GM15510 (cell line): ENCODE results near the gene PCDH1.

Source experiments
- POLR2A ChIP-seq: IDR thresholded peaks from 3 replicates; pipeline ENCODE4 v1.6.1; 2011; ENCODE audit warnings: borderline replicate concordance; ENCODE audit not compliant: insufficient read length; ENCODE audit errors: extremely low read depth

The PCDH1 gene

GRCh38 chr5:141878186-141878710, at the start of gene PCDH1:
Gene PCDH1 (minus strand): TSS chr5:141878410. CDS start chr5:141878262, 148 bp downstream.
- TF ChIP-seq POLR2A, result no peak

DNA sequence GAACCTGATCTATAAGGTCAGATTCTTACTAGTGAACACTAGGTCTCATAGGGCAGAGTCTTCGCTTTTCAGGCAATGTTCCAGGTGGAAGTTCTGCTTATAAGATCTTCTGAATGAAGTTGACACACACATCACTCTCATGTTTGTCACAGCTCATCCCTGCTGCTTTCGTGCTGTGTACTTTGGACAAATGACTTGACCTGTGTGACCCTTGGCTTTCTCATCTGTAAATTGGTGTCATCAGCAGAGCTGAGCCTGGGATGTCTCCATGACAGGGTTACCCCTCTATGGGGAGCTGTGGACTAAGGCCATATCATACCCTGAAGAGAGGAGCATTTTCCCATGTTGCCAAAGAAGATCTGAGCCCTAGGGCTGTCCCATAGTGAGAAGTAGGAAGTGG, 48.2 kb upstream of the PCDH1 start:
- TF ChIP-seq POLR2A, result no peak

DNA sequence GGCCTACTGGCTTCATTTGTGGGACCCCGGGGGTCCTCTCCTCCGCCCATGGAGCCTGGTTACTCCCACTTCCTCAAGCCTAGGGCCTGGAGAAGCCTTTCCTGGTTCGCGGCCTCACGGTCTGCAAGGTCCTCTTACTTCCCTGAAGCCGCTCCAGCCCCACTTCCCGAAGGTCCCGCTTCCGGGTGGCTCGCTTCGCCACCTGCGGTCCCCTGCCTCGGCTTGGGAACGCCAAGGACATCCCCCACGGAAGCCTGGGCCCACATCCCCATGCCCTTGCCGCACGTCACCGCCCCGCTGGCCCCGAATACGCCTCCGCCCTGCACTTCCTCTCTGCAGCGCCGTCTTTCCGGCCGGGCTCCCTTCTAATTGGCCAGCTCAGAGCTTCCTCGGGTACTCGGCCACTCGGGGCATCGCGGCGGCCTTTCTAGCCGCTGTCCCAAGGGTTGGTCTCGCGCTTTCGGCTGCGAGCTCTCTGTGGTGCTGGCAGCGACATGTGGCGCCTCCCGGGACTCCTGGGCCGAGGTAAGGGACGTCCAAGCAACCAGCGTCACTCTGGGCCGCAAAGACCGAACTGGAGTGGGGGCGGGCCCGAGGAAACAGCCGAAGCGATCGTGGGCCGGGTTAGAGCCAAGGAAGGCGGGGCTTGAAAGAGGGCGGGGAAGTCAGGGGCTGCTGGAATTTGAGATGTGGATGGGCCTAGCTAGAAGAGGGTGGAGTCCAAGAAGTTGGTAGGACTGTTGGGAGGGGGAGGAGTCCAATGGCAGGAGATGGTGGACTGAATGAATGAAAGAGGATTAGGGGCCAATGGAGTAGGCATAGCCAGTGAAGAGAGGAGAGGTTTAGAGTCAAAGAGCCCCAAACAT, 45.5 kb upstream of the PCDH1 start, which contains the start of gene DELE1:
Gene DELE1 (plus strand): TSS at position 424 of the 866 bp plus-strand sequence. CDS start 71 bp downstream, at position 495.
- TF ChIP-seq POLR2A, result peak; percentile 83

GRCh38 chr5:141920771-141921170, 42.6 kb upstream of the PCDH1 start:
- no peak for TF ChIP-seq POLR2A

GRCh38 chr5:141919218-141920119, 41.3 kb upstream of the PCDH1 start:
- TF ChIP-seq POLR2A, result no peak

GRCh38 chr5:141917760-141918159, 39.5 kb upstream of the PCDH1 start:
- TF ChIP-seq POLR2A, result no peak

DNA sequence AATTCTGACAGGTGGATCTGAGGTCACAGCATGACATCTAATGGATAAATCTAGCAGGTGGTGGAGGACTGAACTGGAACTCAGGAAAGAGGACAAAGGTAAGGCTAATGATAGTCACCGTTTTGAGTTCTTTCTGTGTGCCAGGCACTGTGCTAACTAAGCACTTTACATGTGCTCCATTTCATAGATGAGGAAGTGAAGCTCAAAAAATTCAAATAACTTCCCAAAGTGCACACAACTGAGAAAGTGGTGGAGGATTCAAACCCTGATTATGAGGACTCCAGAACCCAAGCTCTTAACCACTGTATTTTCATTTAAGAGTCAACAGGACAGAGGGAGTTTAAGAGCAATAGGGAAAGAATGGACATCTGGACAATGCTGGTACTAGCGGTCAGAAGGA, 38.3 kb upstream of the PCDH1 start:
- TF ChIP-seq POLR2A, result no peak

DNA sequence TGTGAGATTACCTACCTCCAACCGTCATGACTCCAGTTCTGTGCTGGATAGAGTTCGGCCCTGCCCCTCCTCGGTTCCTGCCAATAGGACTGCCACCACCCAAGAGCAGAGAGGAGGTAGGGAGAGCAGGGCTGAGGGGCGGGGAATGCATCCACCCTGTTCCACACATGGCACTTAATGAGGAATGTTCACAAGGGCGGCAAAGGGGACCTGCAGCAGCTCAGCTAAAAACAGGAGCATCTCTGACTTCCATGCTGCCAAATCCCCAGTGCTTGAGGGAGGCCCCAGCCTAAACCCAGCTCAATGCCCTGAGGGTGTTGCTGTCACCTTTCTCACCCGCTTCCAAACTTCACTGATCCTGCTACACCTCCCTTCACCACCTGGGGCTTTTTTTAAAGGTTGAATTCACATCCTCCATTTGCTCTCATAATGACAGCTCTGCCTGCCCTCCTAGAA, 37.7 kb upstream of the PCDH1 start:
- no peak for TF ChIP-seq POLR2A

DNA sequence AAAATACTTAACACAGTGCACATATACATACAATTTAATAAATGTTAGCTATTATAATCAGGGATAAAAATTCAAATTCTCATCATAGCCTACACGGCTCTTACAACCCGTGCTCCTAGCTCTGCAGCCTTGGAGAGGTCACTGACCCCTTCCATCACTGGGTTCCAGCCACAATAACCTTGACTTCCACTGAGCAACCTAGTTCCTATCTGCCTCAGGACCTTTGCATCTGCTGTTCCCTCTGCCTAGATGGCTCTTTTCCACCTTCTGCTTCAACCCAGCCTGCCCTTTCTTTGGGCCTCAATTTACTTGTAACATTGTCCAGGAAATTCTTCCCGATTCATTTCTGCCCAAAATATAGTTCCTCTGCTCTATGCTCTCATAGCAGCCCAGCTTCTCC, 36.6 kb upstream of the PCDH1 start:
- TF ChIP-seq POLR2A, result no peak

DNA sequence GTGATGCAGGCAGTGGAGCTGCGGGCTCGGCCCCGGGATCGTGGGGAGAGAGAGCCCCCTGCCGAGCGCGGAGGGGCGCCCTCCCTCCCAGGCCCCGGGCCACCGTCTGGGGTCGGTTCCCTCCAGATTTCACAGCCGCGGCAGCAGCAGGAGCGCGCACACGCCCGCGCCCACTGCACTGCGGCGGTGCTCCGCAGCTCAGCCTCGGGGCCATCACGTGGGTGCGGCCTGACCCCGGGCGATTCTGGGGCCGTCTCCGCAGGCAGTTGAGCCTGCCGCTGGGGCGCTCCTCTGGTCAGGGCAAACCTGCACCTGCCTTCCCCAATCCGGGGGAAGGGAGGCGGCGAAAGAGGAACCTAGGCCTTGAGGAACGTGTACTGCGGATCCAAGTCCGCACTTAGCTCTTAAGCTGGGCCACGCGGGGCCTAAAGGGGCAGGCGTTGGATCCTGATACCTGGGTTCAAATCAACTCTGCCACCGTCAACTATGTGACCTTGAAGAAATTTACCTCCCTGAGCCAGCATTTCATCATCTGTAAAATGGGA, 36.1 kb upstream of the PCDH1 start:
- no peak for TF ChIP-seq POLR2A

GRCh38 chr5:141913560-141914198, 35.5 kb upstream of the PCDH1 start:
- no peak for TF ChIP-seq POLR2A

GRCh38 chr5:141910271-141910673, 32.1 kb upstream of the PCDH1 start:
- TF ChIP-seq POLR2A, result no peak

DNA sequence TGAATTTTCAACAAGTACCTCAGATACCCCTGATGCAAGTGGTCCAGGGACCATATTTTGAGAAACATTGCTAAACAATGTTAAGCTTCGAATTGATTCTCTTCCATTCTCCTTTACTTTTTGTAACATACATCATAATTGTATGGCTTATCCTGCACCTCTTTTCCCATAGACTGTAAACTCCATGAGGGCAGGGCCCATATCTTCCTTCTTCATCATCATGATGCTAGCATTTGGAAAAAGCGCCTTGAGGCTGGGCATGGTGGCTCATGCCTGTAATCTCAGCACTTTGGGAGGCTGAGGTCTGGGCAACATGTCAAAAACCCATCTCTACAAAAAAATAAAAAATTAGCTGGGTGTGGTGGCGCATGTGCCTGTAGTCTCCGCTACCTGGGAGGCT, 31.0 kb upstream of the PCDH1 start:
- no peak for TF ChIP-seq POLR2A

DNA sequence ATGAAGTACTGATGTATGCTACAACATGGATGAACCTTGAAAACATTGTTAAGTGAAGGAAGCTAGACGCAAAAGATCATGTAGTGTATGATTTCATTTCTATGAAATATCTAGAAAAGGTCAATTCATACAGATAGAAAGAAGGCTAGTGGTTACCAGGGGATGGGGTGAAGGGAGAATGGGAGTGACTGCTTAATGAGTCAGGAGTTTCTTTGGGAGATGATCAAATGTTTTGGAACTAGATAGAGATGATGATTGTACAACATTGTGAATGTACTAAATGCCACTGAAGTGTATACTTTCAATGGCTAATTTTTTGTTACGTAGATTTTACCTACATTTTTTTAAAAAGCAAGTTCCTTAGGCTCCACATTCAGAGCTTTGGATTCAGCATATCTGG, 30.6 kb upstream of the PCDH1 start:
- no peak for TF ChIP-seq POLR2A
